HepG2 (cell line): ENCODE results near the gene B9D2. TPM values are rescaled to one million over a fixed set of nuclear protein-coding genes. Genes with fewer than 3 reads are reported as not detected.

Experiments
- CBX5 ChIP-seq: sonication (generic); formaldehyde crosslinking; IDR thresholded peaks from 2 replicates; pipeline ENCODE4 v1.4.0; 2020; ENCODE audit warnings: missing genetic modification reagents, borderline replicate concordance
- HMGA1 ChIP-seq: sonication (generic); formaldehyde crosslinking; conservative IDR thresholded peaks from 2 replicates; pipeline ENCODE4 v1.4.0; 2020; ENCODE audit warnings: missing genetic modification reagents
- HNRNPLL ChIP-seq: fragments of 200-400 bp; formaldehyde crosslinking; IDR thresholded peaks from 2 replicates; pipeline ENCODE4 v1.6.1; 2017; ENCODE audit warnings: mild to moderate bottlenecking, low read depth, low read length; ENCODE audit not compliant: poor library complexity, severe bottlenecking
- MTA3 ChIP-seq: sonication (generic); formaldehyde crosslinking; IDR thresholded peaks from 2 replicates; pipeline ENCODE4 v1.4.0; 2020; ENCODE audit warnings: missing genetic modification reagents
- RAD51 ChIP-seq: fragments of 450-650 bp; IDR thresholded peaks from 2 replicates; pipeline ENCODE4 v1.6.1; 2016; ENCODE audit warnings: borderline replicate concordance
- RFXAP ChIP-seq: sonication (generic); formaldehyde crosslinking; IDR thresholded peaks from 2 replicates; pipeline ENCODE4 v1.4.0; 2020; ENCODE audit warnings: missing genetic modification reagents, borderline replicate concordance
- SMYD3 ChIP-seq: sonication (generic); formaldehyde crosslinking; IDR thresholded peaks from 2 replicates; pipeline ENCODE4 v1.8.1; 2023; ENCODE audit warnings: mild to moderate bottlenecking, missing genetic modification reagents
- ZFP36L1 ChIP-seq: sonication (generic); formaldehyde crosslinking; IDR thresholded peaks from 2 replicates; pipeline ENCODE4 v1.8.0; 2022; ENCODE audit warnings: mild to moderate bottlenecking, missing genetic modification reagents, moderate library complexity
- ZNF331 ChIP-seq: sonication (generic); formaldehyde crosslinking; IDR thresholded peaks from 2 replicates; pipeline ENCODE4 v1.4.0; 2020; ENCODE audit warnings: missing genetic modification reagents
- ZNF333 ChIP-seq: sonication (generic); formaldehyde crosslinking; IDR thresholded peaks from 2 replicates; pipeline ENCODE4 v1.4.0; 2020; ENCODE audit warnings: mild to moderate bottlenecking, missing genetic modification reagents, borderline replicate concordance
- ZNF350 ChIP-seq: sonication (generic); formaldehyde crosslinking; IDR thresholded peaks from 2 replicates; pipeline ENCODE4 v1.4.0; 2020; ENCODE audit warnings: mild to moderate bottlenecking, low read depth, missing genetic modification reagents, borderline replicate concordance
- ZNF737 ChIP-seq: sonication (generic); formaldehyde crosslinking; IDR thresholded peaks from 2 replicates; pipeline ENCODE4 v1.5.0; 2020; ENCODE audit warnings: missing genetic modification reagents, mild to moderate bottlenecking, borderline replicate concordance
- ZNF792 ChIP-seq: IDR thresholded peaks from 2 replicates; pipeline ENCODE4 v1.6.1; 2016
- ZSCAN12 ChIP-seq: sonication (generic); formaldehyde crosslinking; IDR thresholded peaks from 2 replicates; pipeline ENCODE4 v1.9.0; 2021; ENCODE audit warnings: mild to moderate bottlenecking, missing genetic modification reagents
- polyA plus RNA-seq, 8 experiments: library from polyadenylated mRNA; depleted of rRNA in 3 of 8; stranded (reverse) in 7 of 8; unstranded in 1 of 8; fragments of >200 nt; fragmentation: Illumina TruSeq in 4 of 8; extraction: Trizol in 4 of 8; gene quantifications; 2 replicates each; pipeline versions ENCODE4 v1.2.1 to v1.2.3, GENCODE V29; 2011 to 2016; ENCODE audit warnings: low read depth in 4 of 8, missing spikeins in 1 of 8, mixed read lengths in 1 of 8; ENCODE audit not compliant: insufficient read depth in 1 of 8
- total RNA-seq, 5 experiments: library from RNA; depleted of rRNA; stranded (reverse); fragments of >200 nt; fragmentation: Illumina TruSeq; extraction: Trizol; gene quantifications; 2 replicates each; pipeline ENCODE4 v1.2.3, GENCODE V29; 2016; ENCODE audit warnings: low read depth in 1 of 5
- TF ChIP-seq, protein P1 (sequence below): sonication (generic); formaldehyde crosslinking; IDR thresholded peaks from 2 replicates; pipeline ENCODE4 v1.4.0; 2020; ENCODE audit warnings: low read depth, missing genetic modification reagents
- TF ChIP-seq, protein P2 (sequence below): IDR thresholded peaks from 2 replicates; pipeline ENCODE4 v1.6.1; 2016; ENCODE audit warnings: low read depth, control low read depth
- TF ChIP-seq, protein P3 (sequence below): sonication (generic); formaldehyde crosslinking; IDR thresholded peaks from 2 replicates; pipeline ENCODE4 v1.4.0; 2020; ENCODE audit warnings: missing genetic modification reagents, mild to moderate bottlenecking, borderline replicate concordance
- TF ChIP-seq, protein P4 (sequence below): IDR thresholded peaks from 2 replicates; pipeline ENCODE4 v1.6.1; 2016
- TF ChIP-seq, protein P5 (sequence below): sonication (generic); formaldehyde crosslinking; IDR thresholded peaks from 2 replicates; pipeline ENCODE4 v1.4.0; 2020; ENCODE audit warnings: mild to moderate bottlenecking, missing genetic modification reagents, borderline replicate concordance

The B9D2 gene
- total and polyA plus RNA-seq, 2 of the 13 experiments (the other 11 are each of a cell fraction or from before 2014, with no cell fraction given): 3.1 to 4.4 TPM

DNA sequence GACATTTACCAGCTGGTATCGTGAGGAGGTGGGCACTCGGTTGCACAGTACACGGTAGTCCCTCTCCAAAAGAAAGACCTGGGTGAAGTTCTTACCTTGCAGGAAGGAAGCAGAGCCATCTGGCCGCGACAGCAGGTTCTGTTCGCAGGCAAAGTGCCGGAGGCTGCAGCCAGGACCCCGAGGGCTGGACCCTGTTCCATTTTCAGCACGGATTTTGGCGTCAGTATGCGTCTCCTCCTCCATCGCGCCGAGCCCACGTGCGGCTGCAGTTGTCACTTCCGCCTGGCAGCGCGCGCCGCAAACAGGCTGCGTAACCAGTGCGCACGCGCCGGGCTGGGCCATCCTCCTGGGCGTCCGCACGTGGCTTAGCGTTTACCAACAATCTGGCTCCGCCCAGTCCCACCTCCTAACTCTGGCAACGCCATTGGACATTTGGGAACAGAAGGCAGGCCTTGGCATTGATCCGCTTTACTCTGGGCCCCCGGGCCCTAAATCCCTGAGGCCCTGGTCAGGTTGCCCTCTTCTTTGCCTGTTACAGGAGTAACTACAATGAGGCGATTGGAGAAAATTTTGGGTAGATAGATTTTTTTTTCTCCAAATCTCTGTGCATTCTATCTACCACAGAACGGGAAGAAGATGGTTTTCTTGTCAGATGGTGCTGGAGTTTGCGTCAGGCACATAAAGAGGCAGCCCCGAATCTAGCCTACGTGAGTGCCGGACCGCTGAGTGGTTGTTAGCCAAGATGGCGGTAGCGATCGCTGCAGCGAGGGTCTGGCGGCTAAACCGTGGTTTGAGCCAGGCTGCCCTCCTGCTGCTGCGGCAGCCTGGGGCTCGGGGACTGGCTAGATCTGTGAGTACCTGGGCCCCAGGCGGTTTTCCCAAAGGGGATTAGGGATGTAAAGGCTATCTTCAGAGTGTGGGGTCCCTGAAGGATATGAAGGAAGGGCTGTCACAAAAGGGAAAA, 33.4 kb upstream of the B9D2 start, which contains the start of the genes BCKDHA and EXOSC5 (continued):
- TF ChIP-seq, protein P1, sequence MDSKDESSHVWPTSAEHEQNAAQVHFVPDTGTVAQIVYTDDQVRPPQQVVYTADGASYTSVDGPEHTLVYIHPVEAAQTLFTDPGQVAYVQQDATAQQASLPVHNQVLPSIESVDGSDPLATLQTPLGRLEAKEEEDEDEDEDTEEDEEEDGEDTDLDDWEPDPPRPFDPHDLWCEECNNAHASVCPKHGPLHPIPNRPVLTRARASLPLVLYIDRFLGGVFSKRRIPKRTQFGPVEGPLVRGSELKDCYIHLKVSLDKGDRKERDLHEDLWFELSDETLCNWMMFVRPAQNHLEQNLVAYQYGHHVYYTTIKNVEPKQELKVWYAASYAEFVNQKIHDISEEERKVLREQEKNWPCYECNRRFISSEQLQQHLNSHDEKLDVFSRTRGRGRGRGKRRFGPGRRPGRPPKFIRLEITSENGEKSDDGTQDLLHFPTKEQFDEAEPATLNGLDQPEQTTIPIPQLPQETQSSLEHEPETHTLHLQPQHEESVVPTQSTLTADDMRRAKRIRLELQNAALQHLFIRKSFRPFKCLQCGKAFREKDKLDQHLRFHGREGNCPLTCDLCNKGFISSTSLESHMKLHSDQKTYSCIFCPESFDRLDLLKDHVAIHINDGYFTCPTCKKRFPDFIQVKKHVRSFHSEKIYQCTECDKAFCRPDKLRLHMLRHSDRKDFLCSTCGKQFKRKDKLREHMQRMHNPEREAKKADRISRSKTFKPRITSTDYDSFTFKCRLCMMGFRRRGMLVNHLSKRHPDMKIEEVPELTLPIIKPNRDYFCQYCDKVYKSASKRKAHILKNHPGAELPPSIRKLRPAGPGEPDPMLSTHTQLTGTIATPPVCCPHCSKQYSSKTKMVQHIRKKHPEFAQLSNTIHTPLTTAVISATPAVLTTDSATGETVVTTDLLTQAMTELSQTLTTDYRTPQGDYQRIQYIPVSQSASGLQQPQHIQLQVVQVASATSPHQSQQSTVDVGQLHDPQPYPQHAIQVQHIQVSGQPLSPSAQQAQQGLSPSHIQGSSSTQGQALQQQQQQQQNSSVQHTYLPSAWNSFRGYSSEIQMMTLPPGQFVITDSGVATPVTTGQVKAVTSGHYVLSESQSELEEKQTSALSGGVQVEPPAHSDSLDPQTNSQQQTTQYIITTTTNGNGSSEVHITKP (CRISPR knock-in tag): peak; percentile 53; the same call in 1 of the 2 replicates
- TF ChIP-seq ZNF792 (CRISPR knock-in tag) (no peak), ZNF333 (CRISPR knock-in tag) (no peak), RFXAP (CRISPR knock-in tag) (peak; percentile 63; the same call in 1 of the 2 replicates), MTA3 (CRISPR knock-in tag) (no peak), ZFP36L1 (peak; percentile 49; the same call in 1 of the 2 replicates), SMYD3 (CRISPR knock-in tag) (no peak), RAD51 (peak; percentile 42; the same call in 1 of the 2 replicates), ZNF331 (peak; percentile 60; the same call in 1 of the 2 replicates), ZNF350 (CRISPR knock-in tag) (peak; percentile 66; the same call in 1 of the 2 replicates), ZSCAN12 (no peak), ZNF737 (no peak), HMGA1 (CRISPR knock-in tag) (no peak), CBX5 (CRISPR knock-in tag) (no peak), HNRNPLL (peak; percentile 72)
- TF ChIP-seq, protein P2, sequence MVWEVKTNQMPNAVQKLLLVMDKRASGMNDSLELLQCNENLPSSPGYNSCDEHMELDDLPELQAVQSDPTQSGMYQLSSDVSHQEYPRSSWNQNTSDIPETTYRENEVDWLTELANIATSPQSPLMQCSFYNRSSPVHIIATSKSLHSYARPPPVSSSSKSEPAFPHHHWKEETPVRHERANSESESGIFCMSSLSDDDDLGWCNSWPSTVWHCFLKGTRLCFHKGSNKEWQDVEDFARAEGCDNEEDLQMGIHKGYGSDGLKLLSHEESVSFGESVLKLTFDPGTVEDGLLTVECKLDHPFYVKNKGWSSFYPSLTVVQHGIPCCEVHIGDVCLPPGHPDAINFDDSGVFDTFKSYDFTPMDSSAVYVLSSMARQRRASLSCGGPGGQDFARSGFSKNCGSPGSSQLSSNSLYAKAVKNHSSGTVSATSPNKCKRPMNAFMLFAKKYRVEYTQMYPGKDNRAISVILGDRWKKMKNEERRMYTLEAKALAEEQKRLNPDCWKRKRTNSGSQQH (CRISPR knock-in tag): peak; percentile 86
- TF ChIP-seq, protein P3, sequence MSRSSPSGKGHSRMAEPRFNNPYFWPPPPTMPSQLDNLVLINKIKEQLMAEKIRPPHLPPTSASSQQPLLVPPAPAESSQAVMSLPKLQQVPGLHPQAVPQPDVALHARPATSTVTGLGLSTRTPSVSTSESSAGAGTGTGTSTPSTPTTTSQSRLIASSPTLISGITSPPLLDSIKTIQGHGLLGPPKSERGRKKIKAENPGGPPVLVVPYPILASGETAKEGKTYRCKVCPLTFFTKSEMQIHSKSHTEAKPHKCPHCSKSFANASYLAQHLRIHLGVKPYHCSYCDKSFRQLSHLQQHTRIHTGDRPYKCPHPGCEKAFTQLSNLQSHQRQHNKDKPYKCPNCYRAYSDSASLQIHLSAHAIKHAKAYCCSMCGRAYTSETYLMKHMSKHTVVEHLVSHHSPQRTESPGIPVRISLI (CRISPR knock-in tag): no peak
- TF ChIP-seq, protein P4, sequence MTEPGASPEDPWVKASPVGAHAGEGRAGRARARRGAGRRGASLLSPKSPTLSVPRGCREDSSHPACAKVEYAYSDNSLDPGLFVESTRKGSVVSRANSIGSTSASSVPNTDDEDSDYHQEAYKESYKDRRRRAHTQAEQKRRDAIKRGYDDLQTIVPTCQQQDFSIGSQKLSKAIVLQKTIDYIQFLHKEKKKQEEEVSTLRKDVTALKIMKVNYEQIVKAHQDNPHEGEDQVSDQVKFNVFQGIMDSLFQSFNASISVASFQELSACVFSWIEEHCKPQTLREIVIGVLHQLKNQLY (CRISPR knock-in tag): 0 out of 2 replicates have a peak, but pooled peaks have one; percentile 46
- TF ChIP-seq, protein P5, sequence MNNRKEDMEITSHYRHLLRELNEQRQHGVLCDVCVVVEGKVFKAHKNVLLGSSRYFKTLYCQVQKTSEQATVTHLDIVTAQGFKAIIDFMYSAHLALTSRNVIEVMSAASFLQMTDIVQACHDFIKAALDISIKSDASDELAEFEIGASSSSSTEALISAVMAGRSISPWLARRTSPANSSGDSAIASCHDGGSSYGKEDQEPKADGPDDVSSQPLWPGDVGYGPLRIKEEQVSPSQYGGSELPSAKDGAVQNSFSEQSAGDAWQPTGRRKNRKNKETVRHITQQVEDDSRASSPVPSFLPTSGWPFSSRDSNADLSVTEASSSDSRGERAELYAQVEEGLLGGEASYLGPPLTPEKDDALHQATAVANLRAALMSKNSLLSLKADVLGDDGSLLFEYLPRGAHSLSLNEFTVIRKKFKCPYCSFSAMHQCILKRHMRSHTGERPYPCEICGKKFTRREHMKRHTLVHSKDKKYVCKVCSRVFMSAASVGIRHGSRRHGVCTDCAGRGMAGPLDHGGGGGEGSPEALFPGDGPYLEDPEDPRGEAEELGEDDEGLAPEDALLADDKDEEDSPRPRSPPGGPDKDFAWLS (CRISPR knock-in tag): no peak
